COLO668 (cell line): ENCODE data around the gene FRYL.
"Not testable (repeated sequence)": the region's sequence is repeated elsewhere in the genome, so short reads cannot be mapped to it uniquely, and the experiment has no call there.

Source experiments
- DNase-seq: peaks from one replicate; lab custom pipeline; 2025; ENCODE audit not compliant: unreplicated experiment; lab: John Stamatoyannopoulos, UW

Gene FRYL

GRCh38 chr4:48779998-48780864, at the start of gene FRYL:
Gene FRYL, minus strand, starts transcription at chr4:48780279. Its CDS starts 145,869 bp downstream, at chr4:48634410.
- DNase-seq: peak; percentile 98

DNA sequence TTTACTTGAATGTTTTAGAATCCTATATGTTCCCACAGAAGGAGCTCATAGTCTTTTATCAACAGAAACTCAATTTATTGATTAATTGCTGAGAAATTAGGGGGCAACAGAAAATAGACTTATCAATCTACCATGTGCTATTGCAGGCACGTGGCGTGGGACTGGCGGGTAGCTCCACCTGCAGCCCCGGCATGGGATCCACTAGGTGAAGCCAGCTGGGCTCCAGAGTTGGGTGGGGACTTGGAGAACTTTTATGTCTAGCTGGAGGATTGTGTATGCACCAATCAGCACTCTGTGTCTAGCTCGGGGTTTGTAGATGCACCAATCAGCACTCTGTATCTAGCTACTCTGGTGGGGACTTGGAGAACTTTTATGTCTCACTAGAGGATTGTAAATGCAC, 47.5 kb upstream of the FRYL start:
- DNase-seq: no peak

DNA sequence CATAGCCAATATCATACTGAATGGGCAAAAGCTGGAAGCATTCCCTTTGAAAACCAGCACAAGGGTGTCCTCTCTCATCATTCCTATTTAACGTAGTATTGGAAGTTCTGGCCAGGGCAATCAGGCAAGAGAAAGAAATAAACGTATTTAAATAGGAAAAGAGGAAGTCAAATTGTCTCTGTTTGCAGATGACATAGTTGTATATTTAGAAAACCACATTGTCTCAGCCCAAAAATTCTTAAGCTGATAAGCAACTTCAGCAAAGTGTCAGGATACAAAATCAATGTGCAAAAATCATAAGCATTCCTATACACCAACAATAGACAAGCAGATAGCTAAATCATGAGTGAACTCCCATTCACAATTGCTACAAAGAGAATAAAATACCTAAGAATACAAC, 41.4 kb upstream of the FRYL start:
- DNase-seq: not testable (repeated sequence)

DNA sequence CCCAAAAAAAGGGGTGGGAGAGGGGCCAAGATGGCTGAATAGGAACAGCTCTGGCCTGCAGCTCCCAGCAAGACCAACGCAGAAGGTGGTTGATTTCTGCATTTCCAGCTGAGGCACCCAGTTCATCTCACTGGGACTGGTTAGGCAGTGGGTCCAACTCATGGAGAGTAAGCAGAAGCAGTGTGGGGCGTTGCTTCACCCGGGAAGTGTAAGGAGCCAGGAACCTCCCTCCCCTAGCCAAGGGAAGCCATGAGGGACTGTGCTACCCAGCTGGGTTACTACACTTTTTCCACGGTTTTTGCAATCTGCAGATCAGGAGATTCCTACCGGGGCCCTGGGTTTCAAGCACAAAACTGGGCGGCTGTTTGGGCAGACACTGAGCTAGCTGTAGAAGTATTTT, 36.9 kb upstream of the FRYL start:
- no peak for DNase-seq

- not testable (repeated sequence) for DNase-seq
Observed at GRCh38 chr4:48816297-48816696, 36.2 kb upstream of the FRYL start.

GRCh38 chr4:48815483-48815882, 35.4 kb upstream of the FRYL start:
- DNase-seq: no peak

- DNase-seq: no peak
Observed at GRCh38 chr4:48813964-48814363, 33.9 kb upstream of the FRYL start.

DNA sequence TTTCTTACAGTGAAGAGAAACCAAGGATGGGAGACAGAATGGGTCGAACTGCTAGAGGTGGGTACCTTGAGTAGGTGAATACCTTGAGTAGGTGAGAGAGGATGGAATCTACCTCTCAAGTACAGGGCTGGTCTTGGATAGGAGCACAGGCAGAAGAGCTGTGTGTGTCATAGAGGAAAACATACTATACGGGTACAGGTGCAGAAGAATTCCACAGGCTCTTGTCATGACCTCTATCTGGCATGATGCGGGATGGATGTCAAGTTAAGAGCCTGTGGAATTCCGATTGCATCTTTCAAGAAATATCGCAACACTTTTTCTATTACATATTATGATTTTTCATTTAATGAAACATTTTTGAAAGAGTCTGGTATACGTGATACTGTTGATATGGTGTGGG, 32.8 kb upstream of the FRYL start:
- no peak for DNase-seq

DNA sequence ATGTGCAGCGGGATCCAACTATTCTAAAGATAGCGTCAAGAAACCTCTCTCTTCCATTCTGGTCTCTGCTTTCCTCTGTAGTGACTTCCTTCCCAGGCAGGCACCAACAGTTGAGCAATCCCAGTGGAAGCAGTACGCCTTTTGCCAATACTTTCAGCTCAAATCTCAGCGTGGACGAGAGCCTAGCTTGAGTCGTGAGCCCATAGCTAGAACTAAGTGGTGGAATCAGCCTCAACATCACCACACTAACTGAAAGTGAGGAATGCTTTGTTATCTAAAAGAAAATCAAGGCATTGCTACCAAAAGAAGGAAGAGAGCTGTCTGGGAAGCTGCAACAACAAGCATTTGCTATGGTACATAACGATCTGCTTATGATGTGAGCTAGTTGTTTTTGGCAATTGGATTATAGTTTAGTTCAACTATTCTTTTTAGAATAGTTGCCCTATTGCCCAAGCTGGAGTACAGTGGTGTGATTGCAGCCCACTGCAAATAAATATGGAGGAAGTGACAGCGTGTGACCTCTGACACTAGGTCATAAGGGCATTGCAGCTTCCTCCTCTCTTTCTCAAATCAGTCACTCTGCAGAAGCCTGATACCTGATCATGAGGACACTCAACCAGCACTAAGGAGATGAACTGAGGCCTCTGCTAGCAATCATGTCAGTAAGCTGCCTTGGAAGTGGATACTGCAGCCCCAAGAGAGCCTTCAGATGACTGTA, 24.7 kb upstream of the FRYL start:
- DNase-seq: no peak

- no peak for DNase-seq
Observed at GRCh38 chr4:48801016-48801715, 21.1 kb upstream of the FRYL start.

DNA sequence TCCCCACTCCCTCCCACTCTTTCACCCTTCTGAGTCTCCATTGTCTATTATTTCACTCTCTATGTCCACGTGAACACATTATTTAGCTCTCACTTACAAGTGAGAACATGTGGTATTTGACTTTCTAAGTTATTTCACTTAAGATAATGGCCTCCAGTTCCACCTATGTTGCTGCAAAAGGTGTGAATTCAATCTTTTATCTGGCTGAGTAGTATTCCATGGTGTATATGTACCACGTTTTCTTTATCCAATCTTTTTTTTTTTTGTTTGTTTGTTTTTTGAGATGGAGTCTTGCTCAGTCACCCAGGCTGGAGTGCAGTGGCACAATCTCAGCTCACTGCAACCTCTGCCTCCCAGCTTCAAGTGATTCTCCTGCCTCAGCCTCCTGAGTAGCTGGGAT, 20.1 kb upstream of the FRYL start:
- DNase-seq: not testable (repeated sequence)

GRCh38 chr4:48799157-48799556, 19.1 kb upstream of the FRYL start:
- no peak for DNase-seq

GRCh38 chr4:48798117-48798516, 18.0 kb upstream of the FRYL start:
- DNase-seq: no peak

GRCh38 chr4:48796927-48797679, 17.0 kb upstream of the FRYL start:
- no peak for DNase-seq

DNA sequence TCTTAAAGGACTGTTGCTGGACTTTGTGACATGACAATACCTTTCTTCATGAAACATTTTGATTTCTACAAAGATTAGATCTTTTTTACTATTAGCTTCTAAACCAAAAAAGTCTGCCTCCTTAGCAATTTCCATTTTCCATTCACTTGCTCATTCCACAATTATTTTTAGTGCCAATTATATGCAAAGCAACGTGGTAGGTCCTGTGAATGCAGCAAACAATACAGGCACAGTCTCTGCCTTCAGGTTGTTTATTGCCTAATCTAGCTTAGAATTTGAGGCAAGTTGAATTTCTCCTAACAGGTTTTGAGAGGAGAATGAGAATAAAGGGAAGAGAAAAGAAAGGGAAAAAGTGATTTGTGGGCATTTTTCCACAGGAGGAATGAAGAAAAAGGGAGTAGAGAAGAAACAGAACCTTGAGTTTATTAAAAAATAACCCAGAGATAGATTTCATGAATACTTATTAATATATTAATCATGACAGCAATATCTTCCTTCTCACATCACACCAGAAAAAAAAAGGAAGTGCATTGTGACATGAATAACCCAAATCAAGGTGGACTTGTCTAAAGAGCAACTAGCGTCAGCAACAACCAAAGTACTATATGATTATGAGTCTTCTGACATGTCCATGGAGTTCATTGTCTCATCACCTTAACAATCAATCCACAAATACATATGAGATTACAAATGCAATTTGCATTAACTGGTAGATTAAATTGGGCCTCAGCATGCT, 16.3 kb upstream of the FRYL start:
- DNase-seq: no peak

- no peak for DNase-seq
Observed at GRCh38 chr4:48795108-48795507, 15.0 kb upstream of the FRYL start.

GRCh38 chr4:48792348-48793006, 12.4 kb upstream of the FRYL start:
- DNase-seq: no peak

GRCh38 chr4:48791313-48791712, 11.2 kb upstream of the FRYL start:
- DNase-seq: no peak

GRCh38 chr4:48790561-48790960, 10.5 kb upstream of the FRYL start:
- DNase-seq: no peak

DNA sequence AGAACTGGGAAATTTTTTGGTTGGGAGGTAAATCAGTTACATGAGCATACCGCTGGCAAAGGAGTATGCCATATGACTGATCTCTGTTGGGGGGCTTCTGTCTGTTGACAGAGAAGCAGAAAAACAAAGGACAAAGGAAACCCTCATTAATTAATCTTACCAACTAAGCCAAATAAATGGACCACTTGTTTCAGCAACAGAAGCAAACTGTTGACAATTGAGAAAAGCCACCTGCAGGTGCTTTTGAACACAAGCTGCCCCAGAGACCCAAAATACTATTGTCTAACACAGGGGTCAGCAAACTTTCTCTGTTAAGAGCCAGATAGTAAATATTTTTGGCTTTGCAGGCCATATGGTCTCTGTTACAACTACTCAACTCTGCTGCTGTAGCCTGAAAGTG, 7.0 kb upstream of the FRYL start:
- no peak for DNase-seq
